ENCODE data around the gene CALB2. TPM values are rescaled to one million over a fixed set of nuclear protein-coding genes. Genes with fewer than 3 reads are reported as not detected.

CALB2 gene
- total RNA-seq, 1 experiment from 2014 or later: 1.6 TPM

DNA sequence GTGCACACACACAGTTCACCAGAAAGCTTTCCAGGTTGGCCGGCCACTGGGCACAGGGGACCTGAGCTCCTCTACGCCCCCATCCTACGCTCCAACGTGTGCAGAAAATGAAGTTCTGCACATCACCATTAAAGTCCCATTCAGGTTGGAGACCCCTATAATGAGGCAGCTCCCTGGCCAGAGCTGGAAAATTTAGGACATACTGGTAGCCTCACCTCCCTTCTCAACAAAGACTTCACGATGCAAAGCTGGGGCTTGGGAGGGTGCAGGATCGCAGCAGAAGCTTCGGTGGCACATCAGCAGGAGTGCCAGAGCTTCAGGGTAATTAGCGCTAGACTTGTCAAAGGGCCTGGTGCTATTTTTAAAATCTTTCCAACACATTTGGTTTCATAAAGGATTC is 15.4 kb upstream of the CALB2 start:
- no peak for DNase-seq (ENCODE audit: low spot score)
- ATAC-seq: no peak
- POLR2A ChIA-PET: no interaction called here
- Mint-ChIP-seq H3K9me3 (no peaks in the 10 kb centered on the region), H3K27me3 (ENCODE audit: low read depth) (no peaks in the 10 kb centered on the region; the same call in 1 of the 2 replicates), H3K4me3 (no peak overlapping the region), H3K4me1 (peaks cover 10% of the 10 kb centered on the region), H3K36me3 (no peaks in the 10 kb centered on the region), H3K27ac (no peak overlapping the region)
- TF ChIP-seq, protein P1, sequence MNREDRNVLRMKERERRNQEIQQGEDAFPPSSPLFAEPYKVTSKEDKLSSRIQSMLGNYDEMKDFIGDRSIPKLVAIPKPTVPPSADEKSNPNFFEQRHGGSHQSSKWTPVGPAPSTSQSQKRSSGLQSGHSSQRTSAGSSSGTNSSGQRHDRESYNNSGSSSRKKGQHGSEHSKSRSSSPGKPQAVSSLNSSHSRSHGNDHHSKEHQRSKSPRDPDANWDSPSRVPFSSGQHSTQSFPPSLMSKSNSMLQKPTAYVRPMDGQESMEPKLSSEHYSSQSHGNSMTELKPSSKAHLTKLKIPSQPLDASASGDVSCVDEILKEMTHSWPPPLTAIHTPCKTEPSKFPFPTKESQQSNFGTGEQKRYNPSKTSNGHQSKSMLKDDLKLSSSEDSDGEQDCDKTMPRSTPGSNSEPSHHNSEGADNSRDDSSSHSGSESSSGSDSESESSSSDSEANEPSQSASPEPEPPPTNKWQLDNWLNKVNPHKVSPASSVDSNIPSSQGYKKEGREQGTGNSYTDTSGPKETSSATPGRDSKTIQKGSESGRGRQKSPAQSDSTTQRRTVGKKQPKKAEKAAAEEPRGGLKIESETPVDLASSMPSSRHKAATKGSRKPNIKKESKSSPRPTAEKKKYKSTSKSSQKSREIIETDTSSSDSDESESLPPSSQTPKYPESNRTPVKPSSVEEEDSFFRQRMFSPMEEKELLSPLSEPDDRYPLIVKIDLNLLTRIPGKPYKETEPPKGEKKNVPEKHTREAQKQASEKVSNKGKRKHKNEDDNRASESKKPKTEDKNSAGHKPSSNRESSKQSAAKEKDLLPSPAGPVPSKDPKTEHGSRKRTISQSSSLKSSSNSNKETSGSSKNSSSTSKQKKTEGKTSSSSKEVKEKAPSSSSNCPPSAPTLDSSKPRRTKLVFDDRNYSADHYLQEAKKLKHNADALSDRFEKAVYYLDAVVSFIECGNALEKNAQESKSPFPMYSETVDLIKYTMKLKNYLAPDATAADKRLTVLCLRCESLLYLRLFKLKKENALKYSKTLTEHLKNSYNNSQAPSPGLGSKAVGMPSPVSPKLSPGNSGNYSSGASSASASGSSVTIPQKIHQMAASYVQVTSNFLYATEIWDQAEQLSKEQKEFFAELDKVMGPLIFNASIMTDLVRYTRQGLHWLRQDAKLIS (CRISPR knock-in tag; IDR thresholded peaks at IDR 0.05; ENCODE audit: borderline replicate concordance): no peak
- TF ChIP-seq, protein P2, sequence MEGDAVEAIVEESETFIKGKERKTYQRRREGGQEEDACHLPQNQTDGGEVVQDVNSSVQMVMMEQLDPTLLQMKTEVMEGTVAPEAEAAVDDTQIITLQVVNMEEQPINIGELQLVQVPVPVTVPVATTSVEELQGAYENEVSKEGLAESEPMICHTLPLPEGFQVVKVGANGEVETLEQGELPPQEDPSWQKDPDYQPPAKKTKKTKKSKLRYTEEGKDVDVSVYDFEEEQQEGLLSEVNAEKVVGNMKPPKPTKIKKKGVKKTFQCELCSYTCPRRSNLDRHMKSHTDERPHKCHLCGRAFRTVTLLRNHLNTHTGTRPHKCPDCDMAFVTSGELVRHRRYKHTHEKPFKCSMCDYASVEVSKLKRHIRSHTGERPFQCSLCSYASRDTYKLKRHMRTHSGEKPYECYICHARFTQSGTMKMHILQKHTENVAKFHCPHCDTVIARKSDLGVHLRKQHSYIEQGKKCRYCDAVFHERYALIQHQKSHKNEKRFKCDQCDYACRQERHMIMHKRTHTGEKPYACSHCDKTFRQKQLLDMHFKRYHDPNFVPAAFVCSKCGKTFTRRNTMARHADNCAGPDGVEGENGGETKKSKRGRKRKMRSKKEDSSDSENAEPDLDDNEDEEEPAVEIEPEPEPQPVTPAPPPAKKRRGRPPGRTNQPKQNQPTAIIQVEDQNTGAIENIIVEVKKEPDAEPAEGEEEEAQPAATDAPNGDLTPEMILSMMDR (IDR thresholded peaks at IDR 0.05): no peak
- CTCF ChIA-PET: interaction anchor here (1.3 to 3.6 kb wide), 5 partner anchors 14 to 94 kb away, joined by 4 to 15 read pairs (median 11); no protein-coding TSS in a partner anchor

DNA sequence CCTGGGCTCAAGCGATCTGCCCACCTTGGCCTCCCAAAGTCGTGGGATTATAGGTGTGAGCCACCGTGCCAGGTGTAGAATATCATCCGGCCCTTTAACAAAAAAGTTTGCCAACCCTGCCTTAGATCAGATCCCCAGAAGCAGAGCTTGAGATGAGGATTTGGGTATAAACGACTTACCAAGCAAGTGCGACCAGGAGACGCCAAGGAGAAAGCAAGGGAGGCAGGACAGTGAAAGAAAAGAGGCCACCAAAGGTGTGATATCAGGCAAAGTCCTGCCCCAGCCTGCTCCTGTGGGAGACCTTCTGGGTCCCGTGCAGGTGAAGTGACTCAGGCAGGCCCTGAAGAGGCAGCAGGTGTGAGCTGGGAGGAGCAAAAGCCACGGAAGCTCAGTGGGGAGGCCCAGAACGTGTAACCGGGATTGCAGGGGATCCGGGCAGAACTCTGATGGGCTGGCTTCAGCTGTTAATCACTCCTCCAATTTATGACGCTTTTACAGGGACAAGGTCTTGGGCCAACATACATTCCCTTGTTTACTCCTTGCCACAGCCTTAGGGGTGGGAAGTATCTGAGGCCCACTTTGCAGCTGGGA is 14.1 kb upstream of the CALB2 start:
- ATAC-seq: 0 out of 2 replicates have a peak, but pooled peaks have one; percentile 22

DNA sequence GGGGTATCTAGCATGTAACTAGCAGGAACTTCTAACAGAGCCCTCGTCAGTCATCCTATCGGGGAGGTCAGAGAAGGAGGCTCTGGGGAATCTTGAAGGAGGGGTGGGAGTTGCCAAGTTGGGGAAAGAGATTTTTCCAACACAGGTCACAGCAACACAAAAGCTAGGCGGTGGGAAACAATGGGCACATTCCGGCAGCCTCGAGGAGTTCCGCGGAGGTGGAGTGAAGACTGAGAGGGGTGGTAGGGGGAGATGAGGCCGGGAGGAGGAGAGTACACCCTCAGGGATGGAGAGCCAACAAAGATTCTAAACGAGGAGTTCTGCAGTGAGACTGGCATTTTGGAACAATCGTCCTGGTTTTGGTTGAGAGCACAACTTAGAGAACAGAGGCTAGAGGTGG is 13.5 kb upstream of the CALB2 start:
- Mint-ChIP-seq H3K4me1 (peaks cover 10% of the 10 kb centered on the region), H3K27ac (no peak overlapping the region), H3K9me3 (no peaks in the 10 kb centered on the region), H3K4me3 (no peak overlapping the region), H3K36me3 (no peaks in the 10 kb centered on the region), H3K27me3 (ENCODE audit: low read depth) (no peaks in the 10 kb centered on the region; the same call in 1 of the 2 replicates)
- POLR2A ChIA-PET: no interaction called here
- TF ChIP-seq ESRRA (CRISPR knock-in tag; IDR thresholded peaks at IDR 0.05; ENCODE audit: borderline replicate concordance): no peak
- TF ChIP-seq CREM (CRISPR knock-in tag; IDR thresholded peaks at IDR 0.05): no peak
- no peak for TF ChIP-seq JAZF1 (CRISPR knock-in tag; IDR thresholded peaks at IDR 0.05)
- TF ChIP-seq, protein P2 (IDR thresholded peaks at IDR 0.05): no peak
- TF ChIP-seq, protein P3, sequence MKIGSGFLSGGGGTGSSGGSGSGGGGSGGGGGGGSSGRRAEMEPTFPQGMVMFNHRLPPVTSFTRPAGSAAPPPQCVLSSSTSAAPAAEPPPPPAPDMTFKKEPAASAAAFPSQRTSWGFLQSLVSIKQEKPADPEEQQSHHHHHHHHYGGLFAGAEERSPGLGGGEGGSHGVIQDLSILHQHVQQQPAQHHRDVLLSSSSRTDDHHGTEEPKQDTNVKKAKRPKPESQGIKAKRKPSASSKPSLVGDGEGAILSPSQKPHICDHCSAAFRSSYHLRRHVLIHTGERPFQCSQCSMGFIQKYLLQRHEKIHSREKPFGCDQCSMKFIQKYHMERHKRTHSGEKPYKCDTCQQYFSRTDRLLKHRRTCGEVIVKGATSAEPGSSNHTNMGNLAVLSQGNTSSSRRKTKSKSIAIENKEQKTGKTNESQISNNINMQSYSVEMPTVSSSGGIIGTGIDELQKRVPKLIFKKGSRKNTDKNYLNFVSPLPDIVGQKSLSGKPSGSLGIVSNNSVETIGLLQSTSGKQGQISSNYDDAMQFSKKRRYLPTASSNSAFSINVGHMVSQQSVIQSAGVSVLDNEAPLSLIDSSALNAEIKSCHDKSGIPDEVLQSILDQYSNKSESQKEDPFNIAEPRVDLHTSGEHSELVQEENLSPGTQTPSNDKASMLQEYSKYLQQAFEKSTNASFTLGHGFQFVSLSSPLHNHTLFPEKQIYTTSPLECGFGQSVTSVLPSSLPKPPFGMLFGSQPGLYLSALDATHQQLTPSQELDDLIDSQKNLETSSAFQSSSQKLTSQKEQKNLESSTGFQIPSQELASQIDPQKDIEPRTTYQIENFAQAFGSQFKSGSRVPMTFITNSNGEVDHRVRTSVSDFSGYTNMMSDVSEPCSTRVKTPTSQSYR (CRISPR knock-in tag; IDR thresholded peaks at IDR 0.05): no peak
- TF ChIP-seq, protein P4, sequence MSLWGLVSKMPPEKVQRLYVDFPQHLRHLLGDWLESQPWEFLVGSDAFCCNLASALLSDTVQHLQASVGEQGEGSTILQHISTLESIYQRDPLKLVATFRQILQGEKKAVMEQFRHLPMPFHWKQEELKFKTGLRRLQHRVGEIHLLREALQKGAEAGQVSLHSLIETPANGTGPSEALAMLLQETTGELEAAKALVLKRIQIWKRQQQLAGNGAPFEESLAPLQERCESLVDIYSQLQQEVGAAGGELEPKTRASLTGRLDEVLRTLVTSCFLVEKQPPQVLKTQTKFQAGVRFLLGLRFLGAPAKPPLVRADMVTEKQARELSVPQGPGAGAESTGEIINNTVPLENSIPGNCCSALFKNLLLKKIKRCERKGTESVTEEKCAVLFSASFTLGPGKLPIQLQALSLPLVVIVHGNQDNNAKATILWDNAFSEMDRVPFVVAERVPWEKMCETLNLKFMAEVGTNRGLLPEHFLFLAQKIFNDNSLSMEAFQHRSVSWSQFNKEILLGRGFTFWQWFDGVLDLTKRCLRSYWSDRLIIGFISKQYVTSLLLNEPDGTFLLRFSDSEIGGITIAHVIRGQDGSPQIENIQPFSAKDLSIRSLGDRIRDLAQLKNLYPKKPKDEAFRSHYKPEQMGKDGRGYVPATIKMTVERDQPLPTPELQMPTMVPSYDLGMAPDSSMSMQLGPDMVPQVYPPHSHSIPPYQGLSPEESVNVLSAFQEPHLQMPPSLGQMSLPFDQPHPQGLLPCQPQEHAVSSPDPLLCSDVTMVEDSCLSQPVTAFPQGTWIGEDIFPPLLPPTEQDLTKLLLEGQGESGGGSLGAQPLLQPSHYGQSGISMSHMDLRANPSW (CRISPR knock-in tag; conservative IDR thresholded peaks at IDR 0.05; ENCODE audit: low read depth): no peak
- TF ChIP-seq GRHL2 (CRISPR knock-in tag; IDR thresholded peaks at IDR 0.05; ENCODE audit: insufficient replicate concordance, severe bottlenecking): no peak
- CTCF ChIA-PET: interaction anchor here (1.2 to 3.6 kb wide), 5 partner anchors 12 to 96 kb away, joined by 4 to 15 read pairs (median 11); no protein-coding TSS in a partner anchor
- no peak for DNase-seq (ENCODE audit: low spot score)
- peak; percentile 51; the same call in 1 of the 2 replicates for ATAC-seq

More for the DNA sequence above, 14.1 kb upstream of the CALB2 start:
- peaks cover 10% of the 10 kb centered on the region for H3K4me1 Mint-ChIP-seq
- no peaks in the 10 kb centered on the region for H3K9me3 Mint-ChIP-seq
- no peaks in the 10 kb centered on the region; the same call in 1 of the 2 replicates for H3K27me3 Mint-ChIP-seq (ENCODE audit: low read depth)
- DNase-seq (ENCODE audit: low spot score): no peak
- ChIA-PET CTCF (interaction anchor here (0.6 to 3.6 kb wide), 7 partner anchors 13 to 135 kb away, joined by 3 to 15 read pairs (median 5); no protein-coding TSS in a partner anchor), POLR2A (no interaction called here)
- no peak overlapping the region for H3K4me3 Mint-ChIP-seq
- TF ChIP-seq HMGA2 (CRISPR knock-in tag; IDR thresholded peaks at IDR 0.05): no peak
- H3K27ac Mint-ChIP-seq: no peak overlapping the region
- no peaks in the 10 kb centered on the region for H3K36me3 Mint-ChIP-seq

Measured in WTC11 (cell line).